ENCODE measurements around the gene HLA-G.
"Not testable (repeated sequence)": the region's sequence is repeated elsewhere in the genome, so short reads cannot be mapped to it uniquely, and the experiment has no call there.

The HLA-G gene

DNA sequence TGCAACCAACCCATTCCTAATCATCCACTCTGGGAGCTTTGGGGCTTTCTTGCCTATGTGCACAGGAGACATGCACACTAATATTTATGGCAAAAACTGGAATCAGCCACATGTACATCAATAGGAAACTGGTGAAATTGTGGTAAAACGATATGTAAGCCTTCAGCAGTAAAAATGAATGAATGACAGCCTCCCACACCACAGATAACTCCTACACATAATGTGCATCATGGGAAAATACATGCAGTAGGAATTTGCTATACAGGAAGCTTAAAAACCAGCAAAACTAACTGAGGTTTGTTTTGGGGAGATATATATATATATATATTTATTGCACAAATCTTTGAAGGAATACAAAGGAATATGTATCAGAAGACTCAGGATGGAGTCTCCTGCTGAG, 47.6 kb downstream of the HLA-G start:
- DNase-seq = no peak

DNA sequence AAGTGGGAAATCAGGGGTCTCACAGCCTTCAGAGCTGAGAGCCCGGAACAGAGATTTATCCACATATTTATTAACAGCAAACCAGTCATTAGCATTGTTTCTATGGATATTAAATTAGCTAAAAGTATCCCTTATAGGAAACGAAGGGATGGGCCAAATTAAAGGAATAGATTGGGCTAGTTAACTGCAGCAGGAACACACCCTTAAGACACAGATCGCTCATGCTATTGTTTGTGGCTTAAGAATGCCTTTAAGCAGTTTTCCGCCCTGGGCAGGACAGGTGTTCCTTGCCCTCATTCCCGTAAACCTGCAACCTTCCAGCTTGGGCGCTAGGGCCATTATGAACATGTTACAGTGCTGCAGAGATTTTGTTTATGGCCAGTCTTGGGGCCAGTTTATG, 48.1 kb downstream of the HLA-G start:
- DNase-seq = not testable (repeated sequence)
